Mucosa of descending colon (tissue), 3 donors: ENCODE measurements around the gene CACNA1H. TPM values are rescaled to one million over a fixed set of nuclear protein-coding genes. Genes with fewer than 3 reads are reported as not detected.

Source experiments
- ATAC-seq: fragments of 200-7000 bp; cut with Tn5 transposase; one replicate; pipeline ENCODE4 v1.9.1; 2020; ENCODE audit warnings: mild to moderate bottlenecking, moderate library complexity
- DNase-seq, 3 donors: peaks; one replicate each; pipeline ENCODE4 v3.0.0-alpha.2; 2020
- H3K36me3 ChIP-seq: fragments of 200-600 bp; one replicate; pipeline ENCODE4 v1.8.0; 2021; ENCODE audit warnings: low read depth, mild to moderate bottlenecking
- H3K4me1 ChIP-seq: fragments of 200-600 bp; one replicate; pipeline ENCODE4 v1.8.0; 2021; ENCODE audit warnings: low read depth, mild to moderate bottlenecking
- H3K4me3 ChIP-seq: fragments of 200-600 bp; one replicate; pipeline ENCODE4 v1.8.0; 2021; ENCODE audit warnings: mild to moderate bottlenecking
- H3K9me3 ChIP-seq: fragments of 200-600 bp; one replicate; pipeline ENCODE4 v1.8.0; 2021; ENCODE audit warnings: mild to moderate bottlenecking
- intact Hi-C, 2 donors: fragments of 100-400 bp; cut with DNase I in 1 of 2; cut with micrococcal nuclease in 1 of 2; formaldehyde crosslinking; loops; one replicate each; pipeline versions ENCODE4 v1.11.0 to v1.11.1; 2022; cut with DNase I, micrococcal nuclease
- total RNA-seq, 3 donors: library from RNA; stranded (reverse); fragmentation: NEBNext Ultra II Directional in 2 of 3; extraction: Animal tissue kit (Norgen Biotek cat#: 25700) in 2 of 3; gene quantifications; one replicate each; pipeline versions ENCODE4 v1.2.1 to v1.2.4, GENCODE V29; 2021 to 2023
- TF ChIP-seq, protein P1 (sequence below): fragments of 200-600 bp; IDR thresholded peaks from one replicate; pipeline ENCODE4 v1.8.0; 2022; ENCODE audit warnings: antibody characterized with exemption, mild to moderate bottlenecking
- donor health status: DM: no; HTN: no; CAD: no; lungs with moderate emphysema.
- donor health status: DM: no; HTN: no; CAD: no.
- donor health status: DM: no; HTN: yes; CAD: no.

The CACNA1H gene
- total RNA-seq, 3 donors from 2014 or later, result 6.0 to 160 (median 9.5) TPM

DNA sequence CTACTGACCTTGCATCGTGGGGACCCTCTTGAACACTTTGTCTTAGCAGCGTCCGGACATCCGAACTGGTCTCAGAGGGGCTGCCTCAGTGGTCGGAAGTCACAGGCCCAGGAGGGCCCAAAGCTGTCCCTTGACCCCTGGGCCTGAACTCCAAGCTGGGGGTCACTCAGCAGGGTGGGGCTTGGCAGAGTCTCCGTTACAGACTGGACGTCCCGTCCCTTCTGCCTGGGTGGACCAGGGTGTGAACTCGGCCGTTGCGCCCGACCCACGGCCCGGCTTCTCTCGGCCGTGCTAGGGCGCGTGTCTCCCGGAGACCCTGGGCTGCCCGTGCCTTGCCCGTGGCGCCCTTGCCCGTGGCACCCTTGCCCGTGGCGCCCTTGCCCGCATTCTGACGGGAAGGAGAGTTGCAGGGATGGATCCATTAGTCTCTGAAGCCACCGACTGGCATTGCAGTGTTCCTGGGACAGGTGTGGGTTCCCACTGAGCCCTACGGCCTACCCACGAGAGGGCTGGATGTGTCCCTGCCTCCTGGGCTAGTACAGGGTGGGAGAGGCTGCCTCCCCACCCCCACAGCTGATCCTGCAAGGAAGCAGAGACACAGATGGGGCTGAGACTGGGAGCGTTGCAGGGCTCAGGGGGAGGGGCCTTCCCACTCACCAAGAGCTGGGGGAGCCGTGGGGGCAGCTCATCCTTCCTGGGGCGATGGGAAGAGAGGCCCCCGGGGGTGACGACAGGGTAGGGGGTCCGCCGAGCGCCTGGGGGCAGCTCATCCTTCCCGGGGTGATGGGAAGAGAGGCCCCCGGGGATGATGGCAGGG lies 4.9 kb downstream of the CACNA1H start:
- Histone ChIP-seq H3K9me3 (no peaks in the 10 kb centered on the region), H3K4me3 (no peak overlapping the region), H3K36me3 (no peaks in the 10 kb centered on the region), H3K4me1 (peaks cover 9% of the 10 kb centered on the region)
- ATAC-seq, result no peak
- no peak for DNase-seq
- TF ChIP-seq, protein P1, sequence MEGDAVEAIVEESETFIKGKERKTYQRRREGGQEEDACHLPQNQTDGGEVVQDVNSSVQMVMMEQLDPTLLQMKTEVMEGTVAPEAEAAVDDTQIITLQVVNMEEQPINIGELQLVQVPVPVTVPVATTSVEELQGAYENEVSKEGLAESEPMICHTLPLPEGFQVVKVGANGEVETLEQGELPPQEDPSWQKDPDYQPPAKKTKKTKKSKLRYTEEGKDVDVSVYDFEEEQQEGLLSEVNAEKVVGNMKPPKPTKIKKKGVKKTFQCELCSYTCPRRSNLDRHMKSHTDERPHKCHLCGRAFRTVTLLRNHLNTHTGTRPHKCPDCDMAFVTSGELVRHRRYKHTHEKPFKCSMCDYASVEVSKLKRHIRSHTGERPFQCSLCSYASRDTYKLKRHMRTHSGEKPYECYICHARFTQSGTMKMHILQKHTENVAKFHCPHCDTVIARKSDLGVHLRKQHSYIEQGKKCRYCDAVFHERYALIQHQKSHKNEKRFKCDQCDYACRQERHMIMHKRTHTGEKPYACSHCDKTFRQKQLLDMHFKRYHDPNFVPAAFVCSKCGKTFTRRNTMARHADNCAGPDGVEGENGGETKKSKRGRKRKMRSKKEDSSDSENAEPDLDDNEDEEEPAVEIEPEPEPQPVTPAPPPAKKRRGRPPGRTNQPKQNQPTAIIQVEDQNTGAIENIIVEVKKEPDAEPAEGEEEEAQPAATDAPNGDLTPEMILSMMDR, result no peak
- intact Hi-C loops, result no loop called here

GRCh38 chr16:1158456-1159324 lies 5.8 kb downstream of the CACNA1H start:
- intact Hi-C loops, result no loop called here
- no peaks in the 10 kb centered on the region for H3K9me3 ChIP-seq
- H3K36me3 ChIP-seq, result no peaks in the 10 kb centered on the region
- TF ChIP-seq, protein P1, result no peak
- DNase-seq (peak; percentile 47 to 69 (median 60)), ATAC-seq (peak; percentile 15)
- H3K4me1 ChIP-seq, result peaks cover 7% of the 10 kb centered on the region
- no peak overlapping the region for H3K4me3 ChIP-seq

GRCh38 chr16:1159325-1159972 lies 6.5 kb downstream of the CACNA1H start:
- Histone ChIP-seq H3K4me3 (no peak overlapping the region), H3K36me3 (no peaks in the 10 kb centered on the region), H3K9me3 (no peaks in the 10 kb centered on the region), H3K4me1 (peaks cover 6% of the 10 kb centered on the region)
- intact Hi-C loops, result no loop called here
- DNase-seq, result no peak
- ATAC-seq, result no peak
- TF ChIP-seq, protein P1, result no peak

GRCh38 chr16:1159973-1160772 lies 7.3 kb downstream of the CACNA1H start:
- Histone ChIP-seq H3K4me3 (no peak overlapping the region), H3K36me3 (no peaks in the 10 kb centered on the region), H3K4me1 (peaks cover 6% of the 10 kb centered on the region), H3K9me3 (no peaks in the 10 kb centered on the region)
- intact Hi-C loops, result no loop called here
- ATAC-seq (peak; percentile 16), DNase-seq (no peak)
- TF ChIP-seq, protein P1, result no peak
